ENCODE measurements around the gene HDGFL2.

HDGFL2 gene

DNA sequence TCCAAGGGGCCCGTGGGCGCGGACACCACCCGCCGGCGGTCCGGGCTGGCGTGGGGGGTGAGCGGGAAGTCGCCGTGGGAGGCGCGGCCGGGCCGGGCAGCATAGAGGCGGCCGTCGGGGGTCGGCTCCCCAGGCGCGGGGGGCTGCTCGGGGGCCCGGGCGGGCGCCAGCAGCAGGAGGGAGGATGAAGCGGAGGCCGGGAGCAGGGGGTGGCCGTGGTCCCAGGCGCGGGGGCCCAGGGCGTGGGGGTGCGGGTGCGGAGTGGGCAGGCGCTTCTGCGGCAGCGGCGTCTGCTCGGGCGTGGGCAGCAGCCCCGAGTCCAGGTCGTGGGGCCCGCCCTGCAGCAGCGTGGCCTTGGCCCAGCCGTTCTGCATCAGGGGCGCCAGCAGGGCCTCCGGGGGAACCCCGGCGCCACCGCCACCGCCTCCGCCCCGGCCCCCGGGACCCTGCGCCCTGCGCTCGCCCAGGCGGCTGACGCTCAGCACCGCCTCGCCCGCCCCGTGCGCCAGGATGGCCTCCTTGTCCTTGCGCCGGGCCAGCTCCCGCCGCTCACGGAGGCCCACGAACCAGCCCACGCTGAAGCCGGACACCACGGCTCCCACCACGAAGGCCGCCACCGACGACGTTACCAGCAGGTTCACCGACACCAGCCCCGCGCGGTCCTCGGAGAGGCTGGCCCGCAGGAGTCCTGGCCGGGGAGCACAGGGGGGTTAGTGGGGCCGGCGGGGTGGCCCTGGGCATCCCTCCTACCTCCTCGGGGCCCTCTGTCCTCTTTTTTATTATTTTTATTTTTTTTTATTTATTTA is 71.9 kb downstream of the HDGFL2 start:
- TF ChIP-seq, protein P1, sequence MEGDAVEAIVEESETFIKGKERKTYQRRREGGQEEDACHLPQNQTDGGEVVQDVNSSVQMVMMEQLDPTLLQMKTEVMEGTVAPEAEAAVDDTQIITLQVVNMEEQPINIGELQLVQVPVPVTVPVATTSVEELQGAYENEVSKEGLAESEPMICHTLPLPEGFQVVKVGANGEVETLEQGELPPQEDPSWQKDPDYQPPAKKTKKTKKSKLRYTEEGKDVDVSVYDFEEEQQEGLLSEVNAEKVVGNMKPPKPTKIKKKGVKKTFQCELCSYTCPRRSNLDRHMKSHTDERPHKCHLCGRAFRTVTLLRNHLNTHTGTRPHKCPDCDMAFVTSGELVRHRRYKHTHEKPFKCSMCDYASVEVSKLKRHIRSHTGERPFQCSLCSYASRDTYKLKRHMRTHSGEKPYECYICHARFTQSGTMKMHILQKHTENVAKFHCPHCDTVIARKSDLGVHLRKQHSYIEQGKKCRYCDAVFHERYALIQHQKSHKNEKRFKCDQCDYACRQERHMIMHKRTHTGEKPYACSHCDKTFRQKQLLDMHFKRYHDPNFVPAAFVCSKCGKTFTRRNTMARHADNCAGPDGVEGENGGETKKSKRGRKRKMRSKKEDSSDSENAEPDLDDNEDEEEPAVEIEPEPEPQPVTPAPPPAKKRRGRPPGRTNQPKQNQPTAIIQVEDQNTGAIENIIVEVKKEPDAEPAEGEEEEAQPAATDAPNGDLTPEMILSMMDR (IDR thresholded peaks at IDR 0.05; ENCODE audit: low read depth, low read length) = no peak
- no peak for DNase-seq (ENCODE audit: low read depth, low spot score)
- in situ Hi-C loops (cut with HindIII; ENCODE audit: low sequenced_read_pairs) = no loop called here
- no peak overlapping the region for H3K4me3 ChIP-seq (ENCODE audit: low read depth, low read length)

- in situ Hi-C loops (cut with HindIII; ENCODE audit: low sequenced_read_pairs) = no loop called here
- DNase-seq (ENCODE audit: low read depth, low spot score) = no peak
- no peak overlapping the region for H3K4me3 ChIP-seq (ENCODE audit: low read depth, low read length)
- TF ChIP-seq, protein P1 (IDR thresholded peaks at IDR 0.05; ENCODE audit: low read depth, low read length) = peak; percentile 48
These were observed 75.5 kb downstream of the HDGFL2 start for GRCh38 chr19:4547303-4548237.

- in situ Hi-C loops (cut with HindIII; ENCODE audit: low sequenced_read_pairs) = no loop called here
- TF ChIP-seq, protein P1 (IDR thresholded peaks at IDR 0.05; ENCODE audit: low read depth, low read length) = no peak
These were observed 76.1 kb downstream of the HDGFL2 start for GRCh38 chr19:4548238-4548584.

GRCh38 chr19:4550018-4550417 is 77.9 kb downstream of the HDGFL2 start:
- H3K4me3 ChIP-seq (ENCODE audit: low read depth, low read length) = no peak overlapping the region
- DNase-seq (ENCODE audit: low read depth, low spot score) = no peak
- in situ Hi-C loops (cut with HindIII; ENCODE audit: low sequenced_read_pairs) = no loop called here
- TF ChIP-seq, protein P1 (IDR thresholded peaks at IDR 0.05; ENCODE audit: low read depth, low read length) = no peak

More at GRCh38 chr19:4548238-4548584, 76.1 kb downstream of the HDGFL2 start:
- no peak for DNase-seq (ENCODE audit: low read depth, low spot score)
- H3K4me3 ChIP-seq (ENCODE audit: low read depth, low read length) = no peak overlapping the region

DNA sequence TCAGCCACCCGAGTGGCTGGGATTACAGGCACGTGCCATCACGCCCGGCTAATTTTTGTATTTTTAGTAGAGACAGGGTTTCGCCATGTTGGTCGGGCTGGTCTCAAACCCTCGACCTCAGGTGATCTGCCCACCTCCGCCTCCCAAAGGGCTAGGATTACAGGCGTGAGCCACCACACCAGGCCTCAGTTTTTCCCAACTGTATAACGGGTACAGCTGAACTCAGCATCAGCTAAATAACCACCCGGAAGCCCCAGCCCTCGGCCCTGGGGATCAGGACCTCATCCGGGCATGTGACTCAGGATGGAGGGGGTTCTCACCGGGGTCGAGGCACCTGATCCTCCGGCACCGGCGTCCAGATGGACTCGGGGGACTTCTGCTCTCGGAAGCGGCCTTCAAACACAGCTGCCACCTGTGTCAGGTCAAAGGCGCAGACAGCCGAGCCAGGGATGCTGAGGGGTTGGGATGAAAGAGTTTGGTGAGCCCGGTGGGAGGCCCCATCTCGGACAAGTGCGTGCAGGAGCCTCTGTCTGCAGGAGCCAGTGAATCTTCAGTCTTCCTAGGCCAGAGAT is 78.5 kb downstream of the HDGFL2 start:
- H3K4me3 ChIP-seq (ENCODE audit: low read depth, low read length) = no peak overlapping the region
- DNase-seq (ENCODE audit: low read depth, low spot score) = no peak
- in situ Hi-C loops (cut with HindIII; ENCODE audit: low sequenced_read_pairs) = no loop called here
- TF ChIP-seq, protein P1 (IDR thresholded peaks at IDR 0.05; ENCODE audit: low read depth, low read length) = no peak

Data from astrocyte of the spinal cord (primary cell).